Measurements from ENCODE around the gene DISP2.

Gene DISP2

GRCh38 chr15:40344217-40344616, 13.8 kb upstream of the DISP2 start:
- TF ChIP-seq ELF4 (IDR thresholded peaks at IDR 0.05) (no peak), SP1 (IDR thresholded peaks at IDR 0.05) (no peak), L3MBTL2 (conservative IDR thresholded peaks at IDR 0.05) (no peak), TARDBP (IDR thresholded peaks at IDR 0.05) (no peak), FOXM1 (IDR thresholded peaks at IDR 0.05; ENCODE audit: borderline replicate concordance) (no peak), ZNF384 (IDR thresholded peaks at IDR 0.05) (no peak), ARNT (IDR thresholded peaks at IDR 0.05) (no peak)
- TF ChIP-seq, protein P1, sequence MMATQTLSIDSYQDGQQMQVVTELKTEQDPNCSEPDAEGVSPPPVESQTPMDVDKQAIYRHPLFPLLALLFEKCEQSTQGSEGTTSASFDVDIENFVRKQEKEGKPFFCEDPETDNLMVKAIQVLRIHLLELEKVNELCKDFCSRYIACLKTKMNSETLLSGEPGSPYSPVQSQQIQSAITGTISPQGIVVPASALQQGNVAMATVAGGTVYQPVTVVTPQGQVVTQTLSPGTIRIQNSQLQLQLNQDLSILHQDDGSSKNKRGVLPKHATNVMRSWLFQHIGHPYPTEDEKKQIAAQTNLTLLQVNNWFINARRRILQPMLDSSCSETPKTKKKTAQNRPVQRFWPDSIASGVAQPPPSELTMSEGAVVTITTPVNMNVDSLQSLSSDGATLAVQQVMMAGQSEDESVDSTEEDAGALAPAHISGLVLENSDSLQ (IDR thresholded peaks at IDR 0.05), result no peak
- CTCF ChIA-PET, result interaction anchor here (0.6 to 2.1 kb wide), 7 partner anchors 17 to 107 kb away, joined by 3 to 7 read pairs (median 3); no protein-coding TSS in a partner anchor
- DNase-seq (ENCODE audit: extremely low spot score), result no peak
- POLR2A ChIA-PET, result interaction anchor here (0.6 kb wide), 1 partner anchor 24 kb away, joined by 3 read pairs; no protein-coding TSS in a partner anchor

DNA sequence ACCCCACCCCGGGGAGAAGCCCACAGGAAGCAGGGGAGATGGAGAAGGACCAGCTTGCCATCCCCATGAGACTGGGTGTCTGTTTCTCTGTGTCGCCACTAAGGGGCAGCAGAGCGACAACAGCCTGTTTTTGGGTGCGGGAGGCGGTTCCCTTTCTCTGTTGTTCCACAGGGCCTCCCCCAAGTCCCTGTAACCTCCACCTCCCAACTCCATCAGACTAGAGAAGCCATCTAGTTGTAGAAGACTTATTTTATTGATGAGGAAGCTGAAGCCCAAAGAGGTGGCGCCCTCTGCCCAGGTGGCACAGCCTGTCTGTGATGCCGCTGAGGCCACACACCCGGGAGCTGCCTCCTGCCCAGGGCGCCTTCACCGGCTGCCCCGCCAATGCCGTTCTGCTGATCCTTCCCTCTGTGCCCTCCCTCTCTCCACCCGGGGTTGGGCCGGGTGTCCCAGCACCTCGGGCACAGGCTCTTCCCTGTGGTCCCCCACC, 13.3 kb upstream of the DISP2 start:
- CTCF ChIA-PET, result interaction anchor here (0.5 to 2.1 kb wide), 9 partner anchors 13 to 118 kb away, joined by 3 to 7 read pairs (median 3); partner anchors contain the start of gene DISP2
- peak; percentile 60 for DNase-seq (ENCODE audit: extremely low spot score)
- no peak for TF ChIP-seq BHLHE40 (IDR thresholded peaks at IDR 0.05; ENCODE audit: borderline replicate concordance)
- no peak for TF ChIP-seq CTBP1 (IDR thresholded peaks at IDR 0.05; ENCODE audit: borderline replicate concordance)
- no peak for TF ChIP-seq L3MBTL2 (conservative IDR thresholded peaks at IDR 0.05)
- TF ChIP-seq SUZ12 (IDR thresholded peaks at IDR 0.05), result no peak
- TF ChIP-seq ZNF384 (IDR thresholded peaks at IDR 0.05), result no peak
- no peak for TF ChIP-seq FOXK2 (IDR thresholded peaks at IDR 0.05)
- no peak for TF ChIP-seq NFRKB (IDR thresholded peaks at IDR 0.05)
- TF ChIP-seq TARDBP (IDR thresholded peaks at IDR 0.05), result no peak
- TF ChIP-seq HDGF (IDR thresholded peaks at IDR 0.05; ENCODE audit: borderline replicate concordance), result no peak
- TF ChIP-seq SP1 (IDR thresholded peaks at IDR 0.05), result no peak
- no peak for TF ChIP-seq FOXM1 (IDR thresholded peaks at IDR 0.05; ENCODE audit: borderline replicate concordance)
- TF ChIP-seq ELF4 (IDR thresholded peaks at IDR 0.05), result no peak
- no peak for TF ChIP-seq ARNT (IDR thresholded peaks at IDR 0.05)
- no peak for TF ChIP-seq FOXA1 (IDR thresholded peaks at IDR 0.05)
- POLR2A ChIA-PET, result interaction anchor here (0.6 to 0.8 kb wide), 2 partner anchors 24 to 61 kb away, joined by 3 read pairs; partner anchors contain the start of gene IVD

DNA sequence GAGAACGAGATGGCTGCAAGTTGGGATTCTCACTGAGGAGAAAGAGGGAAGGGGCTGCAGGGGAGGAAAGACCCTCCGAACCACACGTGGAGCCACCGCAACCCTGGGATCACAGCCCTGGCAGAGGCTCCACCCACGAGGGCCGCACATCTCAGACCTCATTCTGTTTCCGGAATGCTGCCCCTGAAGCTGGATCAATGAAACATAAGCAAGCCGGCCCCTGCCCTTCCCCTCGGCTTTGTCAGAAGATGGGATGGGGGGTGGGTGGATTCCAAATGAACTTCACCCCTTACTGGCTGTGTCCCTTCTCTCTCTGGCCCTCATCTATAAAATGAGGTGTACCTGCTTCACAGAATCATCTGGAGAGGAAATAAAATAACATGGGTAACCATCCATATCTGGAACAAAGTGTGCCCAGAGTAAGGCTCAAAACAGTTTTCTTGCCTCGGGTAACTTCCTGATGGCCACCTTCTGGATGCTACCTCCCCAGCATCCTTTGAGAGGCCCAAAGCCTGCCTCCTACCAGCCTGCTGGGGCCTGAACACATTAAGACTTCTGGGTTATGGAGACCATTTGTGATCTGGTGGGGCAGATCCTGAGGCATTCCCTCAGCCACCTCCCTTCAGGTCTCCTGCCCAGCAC, 12.7 kb upstream of the DISP2 start:
- TF ChIP-seq BHLHE40 (IDR thresholded peaks at IDR 0.05; ENCODE audit: borderline replicate concordance), result no peak
- no peak for TF ChIP-seq FOXM1 (IDR thresholded peaks at IDR 0.05; ENCODE audit: borderline replicate concordance)
- TF ChIP-seq ELF4 (IDR thresholded peaks at IDR 0.05), result no peak
- TF ChIP-seq CTBP1 (IDR thresholded peaks at IDR 0.05; ENCODE audit: borderline replicate concordance), result no peak
- no peak for TF ChIP-seq L3MBTL2 (conservative IDR thresholded peaks at IDR 0.05)
- TF ChIP-seq HDGF (IDR thresholded peaks at IDR 0.05; ENCODE audit: borderline replicate concordance), result no peak
- no peak for TF ChIP-seq ARNT (IDR thresholded peaks at IDR 0.05)
- TF ChIP-seq NFRKB (IDR thresholded peaks at IDR 0.05), result no peak
- TF ChIP-seq FOXA1 (IDR thresholded peaks at IDR 0.05), result no peak
- TF ChIP-seq, protein P1 (IDR thresholded peaks at IDR 0.05), result no peak
- TF ChIP-seq SUZ12 (IDR thresholded peaks at IDR 0.05), result no peak
- TF ChIP-seq LEF1 (IDR thresholded peaks at IDR 0.05; ENCODE audit: borderline replicate concordance), result no peak
- no peak for TF ChIP-seq SP1 (IDR thresholded peaks at IDR 0.05)
- TF ChIP-seq TARDBP (IDR thresholded peaks at IDR 0.05), result no peak
- TF ChIP-seq ZNF384 (IDR thresholded peaks at IDR 0.05), result no peak
- CTCF ChIA-PET, result interaction anchor here (0.5 to 2.1 kb wide), 4 partner anchors 12 to 118 kb away, joined by 3 to 7 read pairs (median 4); partner anchors contain the start of gene DISP2
- POLR2A ChIA-PET, result interaction anchor here (0.8 to 1.7 kb wide), 2 partner anchors 60 kb away, joined by 3 read pairs; partner anchors contain the start of gene IVD
- DNase-seq (ENCODE audit: extremely low spot score), result no peak

- TF ChIP-seq TARDBP (IDR thresholded peaks at IDR 0.05), result no peak
- TF ChIP-seq BHLHE40 (IDR thresholded peaks at IDR 0.05; ENCODE audit: borderline replicate concordance), result no peak
- no peak for TF ChIP-seq L3MBTL2 (conservative IDR thresholded peaks at IDR 0.05)
- TF ChIP-seq SUZ12 (IDR thresholded peaks at IDR 0.05), result no peak
- no peak for TF ChIP-seq FOXK2 (IDR thresholded peaks at IDR 0.05)
- TF ChIP-seq, protein P1 (IDR thresholded peaks at IDR 0.05), result no peak
- no peak for TF ChIP-seq FOXA1 (IDR thresholded peaks at IDR 0.05)
- no peak for TF ChIP-seq HDGF (IDR thresholded peaks at IDR 0.05; ENCODE audit: borderline replicate concordance)
- TF ChIP-seq ELF4 (IDR thresholded peaks at IDR 0.05), result no peak
- TF ChIP-seq NFRKB (IDR thresholded peaks at IDR 0.05), result no peak
- no peak for TF ChIP-seq SP1 (IDR thresholded peaks at IDR 0.05)
- TF ChIP-seq LEF1 (IDR thresholded peaks at IDR 0.05; ENCODE audit: borderline replicate concordance), result no peak
- POLR2A ChIA-PET, result interaction anchor here (1.7 kb wide), 1 partner anchor 59 kb away, joined by 3 read pairs; the partner anchor contains the start of gene IVD
- DNase-seq (ENCODE audit: extremely low spot score), result no peak
- CTCF ChIA-PET, result interaction anchor here (1.1 to 2.1 kb wide), 2 partner anchors 11 to 67 kb away, joined by 6 to 7 read pairs; partner anchors contain the start of gene DISP2
Observed at GRCh38 chr15:40345867-40346578, 12.0 kb upstream of the DISP2 start.
